Activated CD8-positive, alpha-beta memory T cell treated with anti-CD3 and anti-CD28 coated beads for 1 hour (primary cell): Measurements from ENCODE around the gene RBP3.

Source experiments
- DNase-seq, 2 donors: peaks; one replicate each; pipeline ENCODE4 v3.0.0-alpha.2; 2020; ENCODE audit warnings: low read depth in 1 of 2; ENCODE audit errors: extremely low read depth in 1 of 2

RBP3 gene

GRCh38 chr10:47356708-47357107 is 8.5 kb downstream of the RBP3 start:
- DNase-seq, result no peak

GRCh38 chr10:47357131-47357582 is 9.0 kb downstream of the RBP3 start:
- no peak for DNase-seq

- no peak for DNase-seq
These were observed 9.7 kb downstream of the RBP3 start for GRCh38 chr10:47357911-47358310.

- no peak for DNase-seq
These were observed 10.3 kb downstream of the RBP3 start for GRCh38 chr10:47358457-47358856.

- DNase-seq, result no peak
These were observed 10.9 kb downstream of the RBP3 start for GRCh38 chr10:47359101-47359500.

- no peak for DNase-seq
These were observed 11.7 kb downstream of the RBP3 start for GRCh38 chr10:47359626-47360418.

GRCh38 chr10:47360419-47361040 is 12.4 kb downstream of the RBP3 start:
- DNase-seq, result no peak

- no peak for DNase-seq
These were observed 13.1 kb downstream of the RBP3 start for GRCh38 chr10:47361293-47361692.

GRCh38 chr10:47362199-47362598 is 14.0 kb downstream of the RBP3 start:
- DNase-seq, result no peak

- no peak for DNase-seq
These were observed 15.6 kb downstream of the RBP3 start for GRCh38 chr10:47363781-47364180.

- no peak for DNase-seq
These were observed 16.2 kb downstream of the RBP3 start for GRCh38 chr10:47364366-47364765.

- DNase-seq, result no peak
These were observed 16.7 kb downstream of the RBP3 start for GRCh38 chr10:47364911-47365310.

- DNase-seq, result no peak
These were observed 17.4 kb downstream of the RBP3 start for GRCh38 chr10:47365431-47366180.

GRCh38 chr10:47366181-47366631 is 18.0 kb downstream of the RBP3 start:
- no peak for DNase-seq

- DNase-seq, result no peak
These were observed 18.7 kb downstream of the RBP3 start for GRCh38 chr10:47366731-47367460.

GRCh38 chr10:47367646-47368045 is 19.5 kb downstream of the RBP3 start:
- no peak for DNase-seq

- DNase-seq, result no peak
These were observed 20.4 kb downstream of the RBP3 start for GRCh38 chr10:47368431-47369180.

GRCh38 chr10:47369251-47369894 is 21.2 kb downstream of the RBP3 start:
- no peak for DNase-seq

- no peak for DNase-seq
These were observed 22.0 kb downstream of the RBP3 start for GRCh38 chr10:47370015-47370767.
